MCF 10A (cell line): ENCODE data around the gene EEF1A2. TPM values are rescaled to one million over a fixed set of nuclear protein-coding genes. Genes with fewer than 3 reads are reported as not detected.

Source experiments
- BruUV-seq: library from RNA; stranded (reverse); fragments of 400-500 nt; replicated peaks from 2 replicates; lab custom pipeline; 2021; lab: Mats Ljungman, UMichigan
- CTCF ChIA-PET: fragments of 300-600 bp; sonication (Branson Sonifier 250); formaldehyde crosslinking; extraction: SDS; loops from one replicate; lab custom pipeline; 2021; ENCODE audit warnings: antibody characterized with exemption, inconsistent platforms; lab: Yijun Ruan, JAX
- POLR2A ChIA-PET: fragments of 300-600, 350-650 bp; sonication (Branson Sonifier 250); formaldehyde crosslinking; extraction: SDS; loops from one replicate; lab custom pipeline; 2020; ENCODE audit warnings: antibody characterized with exemption, inconsistent platforms; lab: Yijun Ruan, JAX
- DNase-seq: peaks from one replicate; pipeline ENCODE4 v3.0.0-alpha.2; 2018; ENCODE audit not compliant: unreplicated experiment
- H3K27ac Mint-ChIP-seq: one replicate; pipeline ENCODE4 v1.8.0; 2022; ENCODE audit warnings: mild to moderate bottlenecking, low read depth, mixed read lengths; ENCODE audit not compliant: unreplicated experiment
- H3K27me3 Mint-ChIP-seq: one replicate; pipeline ENCODE4 v1.8.0; 2022; ENCODE audit warnings: mixed read lengths; ENCODE audit not compliant: insufficient read depth, unreplicated experiment
- H3K36me3 Mint-ChIP-seq: one replicate; pipeline ENCODE4 v1.8.0; 2022; ENCODE audit warnings: mild to moderate bottlenecking, moderate library complexity, mixed read lengths; ENCODE audit not compliant: insufficient read depth, unreplicated experiment
- H3K4me1 Mint-ChIP-seq: one replicate; pipeline ENCODE4 v1.8.0; 2022; ENCODE audit warnings: mixed read lengths; ENCODE audit not compliant: insufficient read depth, unreplicated experiment
- H3K4me3 Mint-ChIP-seq: one replicate; pipeline ENCODE4 v1.8.0; 2022; ENCODE audit warnings: mild to moderate bottlenecking, moderate library complexity, mixed read lengths; ENCODE audit not compliant: unreplicated experiment
- H3K9me3 Mint-ChIP-seq: one replicate; pipeline ENCODE4 v1.8.0; 2022; ENCODE audit warnings: mixed read lengths; ENCODE audit not compliant: unreplicated experiment
- intact Hi-C: fragments of 100-400 bp; cut with micrococcal nuclease; formaldehyde crosslinking; loops from 2 replicates; pipeline ENCODE4 v1.14.1; 2022
- total RNA-seq: library from RNA; stranded (reverse); gene quantifications from 2 replicates; pipeline ENCODE4 v1.2.3, GENCODE V29; 2022
- TF ChIP-seq, protein P1 (sequence below): fragments of 200-600 bp; IDR thresholded peaks from one replicate; pipeline ENCODE4 v1.8.0; 2022; ENCODE audit warnings: antibody characterized with exemption, mild to moderate bottlenecking; ENCODE audit not compliant: unreplicated experiment

EEF1A2 gene
- total RNA-seq, 1 experiment from 2014 or later: 3.3 TPM

DNA sequence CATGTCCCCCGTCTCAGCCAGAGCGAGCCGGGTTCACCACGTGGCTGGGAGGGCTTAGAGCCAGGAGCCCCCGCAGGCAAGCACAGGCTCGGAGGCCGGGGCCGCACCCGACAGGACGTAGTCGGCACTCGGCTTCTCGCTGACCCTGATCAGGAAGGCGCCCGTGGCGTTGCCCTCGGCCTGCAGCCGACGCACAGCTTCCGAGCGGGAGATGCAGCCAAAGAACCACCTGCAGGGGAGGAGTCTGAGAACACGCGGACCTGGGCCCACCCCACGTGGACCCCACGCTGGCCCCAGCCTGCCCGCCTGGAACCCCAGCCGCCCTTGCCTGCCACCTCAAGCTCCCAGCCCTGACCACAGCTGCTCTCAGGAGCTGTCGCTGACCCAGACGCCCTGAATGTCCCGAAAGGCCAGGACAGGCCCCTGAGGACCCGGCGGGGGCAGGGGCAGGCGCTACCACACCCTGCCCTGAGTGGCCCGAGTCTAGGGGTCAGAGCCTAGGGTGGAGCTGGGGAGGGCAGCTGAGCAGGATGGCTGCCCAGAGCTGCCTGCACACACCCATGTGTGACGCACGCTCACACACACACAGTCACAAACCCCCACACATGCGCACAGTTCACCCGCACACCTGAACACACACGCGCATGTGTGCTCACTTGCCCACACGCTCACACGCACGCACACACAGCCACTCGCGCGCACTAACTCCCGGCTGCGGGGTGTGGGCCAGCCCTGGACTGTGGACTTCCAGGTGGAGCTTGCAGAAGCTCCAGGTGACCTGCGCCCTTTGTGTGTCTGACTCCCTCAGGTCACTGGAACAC lies 36.2 kb upstream of the EEF1A2 start:
- no peaks in the 10 kb centered on the region for H3K36me3 Mint-ChIP-seq
- H3K27ac Mint-ChIP-seq: no peak overlapping the region
- H3K4me1 Mint-ChIP-seq: peaks cover 21% of the 10 kb centered on the region
- BruUV-seq: no TSS peak
- DNase-seq: no peak
- no peaks in the 10 kb centered on the region for H3K27me3 Mint-ChIP-seq
- no peaks in the 10 kb centered on the region for H3K9me3 Mint-ChIP-seq
- intact Hi-C loops: loop anchor here (5.0 to 10.0 kb wide), 3 partner anchors 110 to 422 kb away; partner anchors contain the start of genes TNFRSF6B and UCKL1
- CTCF ChIA-PET: interaction anchor here (0.5 to 2.5 kb wide), 4 partner anchors 9 to 357 kb away, joined by 3 to 10 read pairs (median 4); no protein-coding TSS in a partner anchor
- POLR2A ChIA-PET: interaction anchor here (0.7 to 11.8 kb wide), 12 partner anchors 8 to 446 kb away, joined by 3 to 124 read pairs (median 4); partner anchors contain the start of genes GMEB2, PPDPF, PRPF6 and SAMD10
- no peak overlapping the region for H3K4me3 Mint-ChIP-seq
- TF ChIP-seq, protein P1, sequence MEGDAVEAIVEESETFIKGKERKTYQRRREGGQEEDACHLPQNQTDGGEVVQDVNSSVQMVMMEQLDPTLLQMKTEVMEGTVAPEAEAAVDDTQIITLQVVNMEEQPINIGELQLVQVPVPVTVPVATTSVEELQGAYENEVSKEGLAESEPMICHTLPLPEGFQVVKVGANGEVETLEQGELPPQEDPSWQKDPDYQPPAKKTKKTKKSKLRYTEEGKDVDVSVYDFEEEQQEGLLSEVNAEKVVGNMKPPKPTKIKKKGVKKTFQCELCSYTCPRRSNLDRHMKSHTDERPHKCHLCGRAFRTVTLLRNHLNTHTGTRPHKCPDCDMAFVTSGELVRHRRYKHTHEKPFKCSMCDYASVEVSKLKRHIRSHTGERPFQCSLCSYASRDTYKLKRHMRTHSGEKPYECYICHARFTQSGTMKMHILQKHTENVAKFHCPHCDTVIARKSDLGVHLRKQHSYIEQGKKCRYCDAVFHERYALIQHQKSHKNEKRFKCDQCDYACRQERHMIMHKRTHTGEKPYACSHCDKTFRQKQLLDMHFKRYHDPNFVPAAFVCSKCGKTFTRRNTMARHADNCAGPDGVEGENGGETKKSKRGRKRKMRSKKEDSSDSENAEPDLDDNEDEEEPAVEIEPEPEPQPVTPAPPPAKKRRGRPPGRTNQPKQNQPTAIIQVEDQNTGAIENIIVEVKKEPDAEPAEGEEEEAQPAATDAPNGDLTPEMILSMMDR: no peak

DNA sequence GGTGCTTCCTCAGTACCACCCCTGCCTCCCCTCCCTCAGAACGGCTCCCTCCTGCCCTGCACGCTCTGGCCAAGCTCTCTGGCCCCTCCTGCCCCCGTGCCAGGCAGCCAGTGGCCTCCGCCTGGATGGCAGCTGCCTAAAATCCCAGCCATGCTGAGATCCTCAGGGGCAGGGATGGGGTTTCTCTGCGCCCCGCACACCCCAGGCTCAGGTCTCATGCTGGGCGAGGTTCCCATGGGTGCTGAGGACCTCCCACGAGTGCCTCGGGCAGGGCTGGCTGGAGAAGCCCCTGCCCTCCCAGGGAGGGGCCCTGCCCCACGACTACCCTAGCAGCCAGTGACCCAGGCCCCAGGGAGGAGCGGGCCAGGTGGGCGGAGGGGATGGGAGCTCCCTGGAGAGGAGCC lies 35.5 kb upstream of the EEF1A2 start:
- no TSS peak for BruUV-seq
- intact Hi-C loops: loop anchor here (10.0 kb wide), 1 partner anchor 110 kb away; no protein-coding TSS in a partner anchor
- H3K27me3 Mint-ChIP-seq: no peaks in the 10 kb centered on the region

DNA sequence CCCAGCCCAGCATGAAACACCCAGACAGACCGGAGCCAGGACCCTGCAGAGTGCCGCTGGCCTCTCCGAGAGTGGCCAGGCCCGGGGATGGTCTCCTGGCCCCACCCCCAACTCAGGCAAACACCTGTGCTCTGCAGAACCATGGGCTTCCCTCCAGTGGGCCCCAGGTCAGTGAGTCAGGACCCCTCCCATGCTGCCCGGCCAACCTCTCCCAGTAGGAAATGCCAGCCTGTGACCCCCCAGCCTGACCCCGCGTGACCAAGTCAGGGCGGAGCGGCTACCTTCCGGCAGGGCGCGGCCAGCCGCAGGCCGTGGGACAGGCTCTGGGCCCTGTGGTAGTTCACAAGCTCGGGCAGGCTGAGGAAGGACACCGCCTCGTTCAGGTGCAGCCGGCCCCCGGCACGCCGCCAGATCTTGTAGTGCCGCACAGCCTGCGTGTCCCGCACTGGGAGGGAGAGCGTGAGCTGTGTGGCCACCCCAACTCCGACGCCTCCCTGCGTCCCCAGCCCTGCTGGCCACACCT lies 35.0 kb upstream of the EEF1A2 start:
- TF ChIP-seq, protein P1: no peak
- POLR2A ChIA-PET: interaction anchor here (0.6 to 11.8 kb wide), 11 partner anchors 8 to 447 kb away, joined by 3 to 124 read pairs (median 4); partner anchors contain the start of genes GMEB2, PPDPF, PRPF6 and TPD52L2
- peaks cover 21% of the 10 kb centered on the region for H3K4me1 Mint-ChIP-seq

More for the DNA sequence above, 35.5 kb upstream of the EEF1A2 start:
- Mint-ChIP-seq H3K9me3 (no peaks in the 10 kb centered on the region), H3K4me3 (no peak overlapping the region), H3K36me3 (no peaks in the 10 kb centered on the region), H3K4me1 (peaks cover 21% of the 10 kb centered on the region), H3K27ac (no peak overlapping the region)
- TF ChIP-seq, protein P1: no peak
- no peak for DNase-seq
- ChIA-PET POLR2A (interaction anchor here (0.6 to 11.8 kb wide), 12 partner anchors 9 to 446 kb away, joined by 3 to 124 read pairs (median 4); partner anchors contain the start of genes GMEB2, PPDPF, PRPF6 and TPD52L2), CTCF (interaction anchor here (0.8 to 1.0 kb wide), 2 partner anchors 12 to 38 kb away, joined by 3 to 4 read pairs; no protein-coding TSS in a partner anchor)

More for the DNA sequence above, 35.0 kb upstream of the EEF1A2 start:
- Mint-ChIP-seq H3K27ac (no peak overlapping the region), H3K9me3 (no peaks in the 10 kb centered on the region), H3K36me3 (no peaks in the 10 kb centered on the region), H3K4me3 (no peak overlapping the region), H3K27me3 (no peaks in the 10 kb centered on the region)
- CTCF ChIA-PET: interaction anchor here (1.0 kb wide), 1 partner anchor 12 kb away, joined by 3 read pairs; no protein-coding TSS in a partner anchor
- DNase-seq: peak; percentile 74
- intact Hi-C loops: loop anchor here (10.0 kb wide), 1 partner anchor 111 kb away; no protein-coding TSS in a partner anchor
- BruUV-seq: no TSS peak
